OCI-LY1 (cell line): ENCODE measurements around the gene VAV3.

ENCODE experiments used
- H2AFZ ChIP-seq: fragments of 200-600 bp; sonication (generic), shearing (Covaris generic); 2 replicates; pipeline ENCODE4 v1.6.0; 2014; ENCODE audit warnings: antibody characterized with exemption, mild to moderate bottlenecking, low read length
- H3F3A ChIP-seq: fragments of 200-600 bp; sonication (generic), shearing (Covaris generic); 2 replicates; pipeline ENCODE4 v1.6.0; 2014; ENCODE audit warnings: mild to moderate bottlenecking, antibody characterized with exemption, low read length, moderate library complexity; ENCODE audit not compliant: insufficient read depth
- H3K27ac ChIP-seq: fragments of 200-600 bp; sonication (generic); 2 replicates; pipeline ENCODE4 v1.5.1; 2014; ENCODE audit warnings: low read length, mixed run types, mild to moderate bottlenecking, low read depth; ENCODE audit not compliant: poor library complexity, severe bottlenecking
- H3K27me3 ChIP-seq: fragments of 200-600 bp; sonication (generic); 2 replicates; pipeline ENCODE4 v1.6.0; 2014; ENCODE audit warnings: antibody characterized with exemption, mild to moderate bottlenecking, low read length, moderate library complexity; ENCODE audit not compliant: insufficient read depth
- H3K36me3 ChIP-seq: fragments of 200-600 bp; sonication (generic); 2 replicates; pipeline ENCODE4 v1.6.1; 2014; ENCODE audit warnings: mild to moderate bottlenecking, antibody characterized with exemption, low read length, moderate library complexity, mixed read lengths; ENCODE audit not compliant: insufficient read depth
- H3K4me1 ChIP-seq: fragments of 200-600 bp; sonication (generic); 2 replicates; pipeline ENCODE4 v1.5.1; 2014; ENCODE audit warnings: mild to moderate bottlenecking, low read length, moderate library complexity; ENCODE audit not compliant: insufficient read depth, severe bottlenecking
- H3K4me2 ChIP-seq: fragments of 200-600 bp; sonication (generic), shearing (Covaris generic); 2 replicates; pipeline ENCODE4 v1.6.1; 2014; ENCODE audit warnings: low read length
- H3K4me3 ChIP-seq: fragments of 200-600 bp; sonication (generic); 2 replicates; pipeline ENCODE4 v1.5.1; 2014; ENCODE audit warnings: low read length, low read depth, mild to moderate bottlenecking, mixed read lengths; ENCODE audit not compliant: poor library complexity, severe bottlenecking
- H3K79me2 ChIP-seq: fragments of 200-600 bp; shearing (Covaris generic); 2 replicates; pipeline ENCODE4 v1.6.1; 2016; ENCODE audit warnings: mixed run types, low read length, mixed read lengths; ENCODE audit not compliant: insufficient read depth
- H3K9ac ChIP-seq: fragments of 200-600 bp; sonication (generic), shearing (Covaris generic); 2 replicates; pipeline ENCODE4 v1.6.1; 2014; ENCODE audit warnings: mild to moderate bottlenecking, low read length, mixed read lengths
- H3K9me2 ChIP-seq: fragments of 200-600 bp; sonication (generic), shearing (Covaris generic); 2 replicates; pipeline ENCODE4 v1.6.1; 2014; ENCODE audit warnings: low read depth, mild to moderate bottlenecking, low read length, mixed read lengths
- H3K9me3 ChIP-seq: fragments of 200-600 bp; shearing (Covaris generic); 2 replicates; pipeline ENCODE4 v1.6.1; 2014; ENCODE audit warnings: low read length, mixed read lengths
- H4K20me1 ChIP-seq: fragments of 200-600 bp; sonication (generic), shearing (Covaris generic); 2 replicates; pipeline ENCODE4 v1.6.0; 2016; ENCODE audit warnings: mild to moderate bottlenecking, low read length; ENCODE audit not compliant: insufficient read depth
- EZH2 ChIP-seq: fragments of 200-600 bp; sonication (generic), shearing (Covaris generic); IDR thresholded peaks from 2 replicates; pipeline ENCODE4 v1.8.0; 2017; ENCODE audit warnings: borderline replicate concordance, mixed run types, mild to moderate bottlenecking, antibody characterized with exemption, low read length, moderate library complexity, mixed read lengths
- TF ChIP-seq, protein P1 (sequence below): fragments of 200-600 bp; sonication (generic), shearing (Covaris generic); IDR thresholded peaks from 2 replicates; pipeline ENCODE4 v1.5.1; 2017; ENCODE audit warnings: mild to moderate bottlenecking, antibody characterized with exemption, low read length, moderate library complexity, mixed read lengths

Gene VAV3

DNA sequence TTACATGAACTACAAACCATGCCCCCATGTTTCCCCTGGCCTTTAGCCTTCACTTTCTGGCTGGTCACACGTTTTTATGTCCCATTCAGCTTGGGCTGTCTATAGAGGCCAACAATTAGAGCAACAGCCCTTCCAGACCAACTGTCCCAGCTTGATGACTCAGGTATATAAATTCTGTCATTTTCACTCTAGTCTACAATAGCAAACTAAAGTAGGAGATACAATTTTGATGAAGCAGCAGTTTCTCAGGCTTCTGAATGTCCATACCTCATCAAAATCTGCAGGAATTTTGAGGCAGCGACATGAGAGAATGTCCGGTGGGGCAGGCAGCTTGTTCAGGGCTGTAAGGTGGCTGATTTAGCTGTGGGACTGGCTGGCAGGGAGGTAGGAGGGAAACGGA is 45.6 kb upstream of the VAV3 start:
- no peak overlapping the region for H3K4me3 ChIP-seq
- H3K9ac ChIP-seq: no peak overlapping the region
- no peaks in the 10 kb centered on the region for H3K79me2 ChIP-seq
- no peak for TF ChIP-seq EZH2
- TF ChIP-seq, protein P1, sequence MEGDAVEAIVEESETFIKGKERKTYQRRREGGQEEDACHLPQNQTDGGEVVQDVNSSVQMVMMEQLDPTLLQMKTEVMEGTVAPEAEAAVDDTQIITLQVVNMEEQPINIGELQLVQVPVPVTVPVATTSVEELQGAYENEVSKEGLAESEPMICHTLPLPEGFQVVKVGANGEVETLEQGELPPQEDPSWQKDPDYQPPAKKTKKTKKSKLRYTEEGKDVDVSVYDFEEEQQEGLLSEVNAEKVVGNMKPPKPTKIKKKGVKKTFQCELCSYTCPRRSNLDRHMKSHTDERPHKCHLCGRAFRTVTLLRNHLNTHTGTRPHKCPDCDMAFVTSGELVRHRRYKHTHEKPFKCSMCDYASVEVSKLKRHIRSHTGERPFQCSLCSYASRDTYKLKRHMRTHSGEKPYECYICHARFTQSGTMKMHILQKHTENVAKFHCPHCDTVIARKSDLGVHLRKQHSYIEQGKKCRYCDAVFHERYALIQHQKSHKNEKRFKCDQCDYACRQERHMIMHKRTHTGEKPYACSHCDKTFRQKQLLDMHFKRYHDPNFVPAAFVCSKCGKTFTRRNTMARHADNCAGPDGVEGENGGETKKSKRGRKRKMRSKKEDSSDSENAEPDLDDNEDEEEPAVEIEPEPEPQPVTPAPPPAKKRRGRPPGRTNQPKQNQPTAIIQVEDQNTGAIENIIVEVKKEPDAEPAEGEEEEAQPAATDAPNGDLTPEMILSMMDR: no peak
- H3K27me3 ChIP-seq: no peaks in the 10 kb centered on the region
- no peak overlapping the region for H3K27ac ChIP-seq
- no peaks in the 10 kb centered on the region for H4K20me1 ChIP-seq
- no peaks in the 10 kb centered on the region for H3F3A ChIP-seq
- no peak overlapping the region for H3K4me2 ChIP-seq
- H2AFZ ChIP-seq: no peak overlapping the region
- no peaks in the 10 kb centered on the region for H3K9me2 ChIP-seq
- H3K9me3 ChIP-seq: no peaks in the 10 kb centered on the region
- no peaks in the 10 kb centered on the region for H3K36me3 ChIP-seq
- peaks cover 4% of the 10 kb centered on the region for H3K4me1 ChIP-seq

DNA sequence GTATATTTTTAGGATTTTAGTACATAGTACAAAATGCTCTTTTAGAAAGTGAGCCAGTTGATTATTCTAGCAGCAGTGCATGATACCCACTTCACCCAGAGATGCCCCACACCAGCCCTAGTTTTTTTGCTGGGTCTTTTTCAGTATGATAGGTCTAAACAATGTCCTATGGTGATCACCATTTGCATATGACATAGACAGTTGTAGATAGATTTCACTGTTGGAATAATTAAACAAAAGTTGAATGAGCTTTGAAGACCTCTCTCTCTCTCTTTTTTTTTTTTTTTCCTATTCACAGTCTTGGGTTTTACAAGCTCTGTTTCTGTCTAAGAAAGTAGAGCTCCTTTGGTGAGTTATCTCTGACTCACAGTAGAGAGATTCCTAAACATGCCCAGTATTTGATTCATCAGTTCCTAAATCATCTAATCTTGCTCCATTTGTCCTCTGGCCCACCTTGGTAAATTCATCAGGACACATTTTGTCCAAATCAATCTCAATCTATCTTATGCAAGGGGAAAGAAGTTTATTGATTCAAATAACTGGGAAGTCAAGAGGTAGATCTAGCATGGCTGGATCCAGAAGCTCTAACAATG is 44.7 kb upstream of the VAV3 start:
- Histone ChIP-seq H3K4me2 (no peak overlapping the region), H2AFZ (no peak overlapping the region), H3K9ac (no peak overlapping the region), H3K4me3 (no peak overlapping the region), H3K27me3 (no peaks in the 10 kb centered on the region), H3K9me2 (no peaks in the 10 kb centered on the region), H3F3A (no peaks in the 10 kb centered on the region), H3K36me3 (no peaks in the 10 kb centered on the region), H3K4me1 (peaks cover 4% of the 10 kb centered on the region), H3K79me2 (no peaks in the 10 kb centered on the region), H4K20me1 (no peaks in the 10 kb centered on the region), H3K9me3 (no peaks in the 10 kb centered on the region), H3K27ac (no peak overlapping the region)
- TF ChIP-seq EZH2: no peak
- TF ChIP-seq, protein P1: no peak

DNA sequence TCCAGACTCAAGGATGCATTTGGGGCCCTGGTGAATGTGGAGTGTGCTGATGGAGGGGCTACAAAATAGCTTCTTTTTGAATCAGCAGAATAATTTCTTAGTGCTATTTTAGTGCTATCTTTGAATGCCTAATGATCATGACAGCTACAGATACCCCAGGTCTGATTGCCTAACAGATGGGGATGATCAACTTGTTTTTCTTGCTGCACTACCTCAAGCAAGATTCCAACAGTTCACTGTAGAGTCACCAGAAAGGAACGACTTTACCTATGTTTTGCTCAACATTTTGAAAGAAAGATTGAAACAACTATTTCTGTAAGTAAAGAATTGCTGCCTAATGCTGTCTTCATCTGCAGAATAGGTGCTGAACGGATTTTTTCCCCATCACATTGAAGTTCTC is 42.6 kb upstream of the VAV3 start:
- Histone ChIP-seq H3K9me3 (no peaks in the 10 kb centered on the region), H3K36me3 (no peaks in the 10 kb centered on the region), H3K9ac (no peak overlapping the region), H3K79me2 (no peaks in the 10 kb centered on the region), H3K4me1 (peaks cover 4% of the 10 kb centered on the region), H4K20me1 (no peaks in the 10 kb centered on the region), H3F3A (no peaks in the 10 kb centered on the region), H3K4me3 (no peak overlapping the region), H3K9me2 (no peaks in the 10 kb centered on the region), H2AFZ (no peak overlapping the region; the same call in 1 of the 2 replicates), H3K27ac (no peak overlapping the region), H3K4me2 (no peak overlapping the region), H3K27me3 (no peaks in the 10 kb centered on the region)
- TF ChIP-seq, protein P1: no peak
- TF ChIP-seq EZH2: no peak
